ENCODE measurements around the gene LSM3. TPM values are rescaled to one million over a fixed set of nuclear protein-coding genes. Genes with fewer than 3 reads are reported as not detected.

The LSM3 gene
- total and polyA plus RNA-seq, 9 of the 15 experiments (the other 6 are each of a cell fraction or from before 2014, with no cell fraction given), result 33.8 to 203 (median 61.2) TPM

DNA sequence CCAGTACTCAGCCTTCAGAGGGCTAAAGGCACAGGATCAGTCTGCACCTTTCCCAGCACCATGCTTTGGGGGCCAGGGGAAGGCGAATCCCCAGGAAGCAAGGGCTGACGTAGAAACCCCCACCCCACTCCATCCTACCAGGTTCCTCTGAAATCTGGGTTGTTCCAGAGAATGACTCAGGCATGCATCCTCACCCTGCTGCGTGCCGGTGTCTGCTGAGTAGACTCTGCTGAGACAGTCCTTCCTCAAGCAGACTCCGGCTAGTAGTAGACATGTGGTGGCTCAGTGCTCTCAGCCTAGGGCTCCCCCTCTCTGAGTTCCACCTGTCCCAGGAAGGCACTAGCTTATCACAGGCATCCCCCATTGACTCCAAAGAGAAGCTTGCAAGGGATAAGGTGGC lies 44.7 kb upstream of the LSM3 start (continued):
- TF ChIP-seq ZNF253 (CRISPR knock-in tag; conservative IDR thresholded peaks at IDR 0.05), result no peak
- TF ChIP-seq HIVEP1 (CRISPR knock-in tag; IDR thresholded peaks at IDR 0.05), result no peak
- TF ChIP-seq, protein P1, sequence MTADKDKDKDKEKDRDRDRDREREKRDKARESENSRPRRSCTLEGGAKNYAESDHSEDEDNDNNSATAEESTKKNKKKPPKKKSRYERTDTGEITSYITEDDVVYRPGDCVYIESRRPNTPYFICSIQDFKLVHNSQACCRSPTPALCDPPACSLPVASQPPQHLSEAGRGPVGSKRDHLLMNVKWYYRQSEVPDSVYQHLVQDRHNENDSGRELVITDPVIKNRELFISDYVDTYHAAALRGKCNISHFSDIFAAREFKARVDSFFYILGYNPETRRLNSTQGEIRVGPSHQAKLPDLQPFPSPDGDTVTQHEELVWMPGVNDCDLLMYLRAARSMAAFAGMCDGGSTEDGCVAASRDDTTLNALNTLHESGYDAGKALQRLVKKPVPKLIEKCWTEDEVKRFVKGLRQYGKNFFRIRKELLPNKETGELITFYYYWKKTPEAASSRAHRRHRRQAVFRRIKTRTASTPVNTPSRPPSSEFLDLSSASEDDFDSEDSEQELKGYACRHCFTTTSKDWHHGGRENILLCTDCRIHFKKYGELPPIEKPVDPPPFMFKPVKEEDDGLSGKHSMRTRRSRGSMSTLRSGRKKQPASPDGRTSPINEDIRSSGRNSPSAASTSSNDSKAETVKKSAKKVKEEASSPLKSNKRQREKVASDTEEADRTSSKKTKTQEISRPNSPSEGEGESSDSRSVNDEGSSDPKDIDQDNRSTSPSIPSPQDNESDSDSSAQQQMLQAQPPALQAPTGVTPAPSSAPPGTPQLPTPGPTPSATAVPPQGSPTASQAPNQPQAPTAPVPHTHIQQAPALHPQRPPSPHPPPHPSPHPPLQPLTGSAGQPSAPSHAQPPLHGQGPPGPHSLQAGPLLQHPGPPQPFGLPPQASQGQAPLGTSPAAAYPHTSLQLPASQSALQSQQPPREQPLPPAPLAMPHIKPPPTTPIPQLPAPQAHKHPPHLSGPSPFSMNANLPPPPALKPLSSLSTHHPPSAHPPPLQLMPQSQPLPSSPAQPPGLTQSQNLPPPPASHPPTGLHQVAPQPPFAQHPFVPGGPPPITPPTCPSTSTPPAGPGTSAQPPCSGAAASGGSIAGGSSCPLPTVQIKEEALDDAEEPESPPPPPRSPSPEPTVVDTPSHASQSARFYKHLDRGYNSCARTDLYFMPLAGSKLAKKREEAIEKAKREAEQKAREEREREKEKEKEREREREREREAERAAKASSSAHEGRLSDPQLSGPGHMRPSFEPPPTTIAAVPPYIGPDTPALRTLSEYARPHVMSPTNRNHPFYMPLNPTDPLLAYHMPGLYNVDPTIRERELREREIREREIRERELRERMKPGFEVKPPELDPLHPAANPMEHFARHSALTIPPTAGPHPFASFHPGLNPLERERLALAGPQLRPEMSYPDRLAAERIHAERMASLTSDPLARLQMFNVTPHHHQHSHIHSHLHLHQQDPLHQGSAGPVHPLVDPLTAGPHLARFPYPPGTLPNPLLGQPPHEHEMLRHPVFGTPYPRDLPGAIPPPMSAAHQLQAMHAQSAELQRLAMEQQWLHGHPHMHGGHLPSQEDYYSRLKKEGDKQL (CRISPR knock-in tag; IDR thresholded peaks at IDR 0.05; ENCODE audit: borderline replicate concordance), result no peak
- TF ChIP-seq, protein P2, sequence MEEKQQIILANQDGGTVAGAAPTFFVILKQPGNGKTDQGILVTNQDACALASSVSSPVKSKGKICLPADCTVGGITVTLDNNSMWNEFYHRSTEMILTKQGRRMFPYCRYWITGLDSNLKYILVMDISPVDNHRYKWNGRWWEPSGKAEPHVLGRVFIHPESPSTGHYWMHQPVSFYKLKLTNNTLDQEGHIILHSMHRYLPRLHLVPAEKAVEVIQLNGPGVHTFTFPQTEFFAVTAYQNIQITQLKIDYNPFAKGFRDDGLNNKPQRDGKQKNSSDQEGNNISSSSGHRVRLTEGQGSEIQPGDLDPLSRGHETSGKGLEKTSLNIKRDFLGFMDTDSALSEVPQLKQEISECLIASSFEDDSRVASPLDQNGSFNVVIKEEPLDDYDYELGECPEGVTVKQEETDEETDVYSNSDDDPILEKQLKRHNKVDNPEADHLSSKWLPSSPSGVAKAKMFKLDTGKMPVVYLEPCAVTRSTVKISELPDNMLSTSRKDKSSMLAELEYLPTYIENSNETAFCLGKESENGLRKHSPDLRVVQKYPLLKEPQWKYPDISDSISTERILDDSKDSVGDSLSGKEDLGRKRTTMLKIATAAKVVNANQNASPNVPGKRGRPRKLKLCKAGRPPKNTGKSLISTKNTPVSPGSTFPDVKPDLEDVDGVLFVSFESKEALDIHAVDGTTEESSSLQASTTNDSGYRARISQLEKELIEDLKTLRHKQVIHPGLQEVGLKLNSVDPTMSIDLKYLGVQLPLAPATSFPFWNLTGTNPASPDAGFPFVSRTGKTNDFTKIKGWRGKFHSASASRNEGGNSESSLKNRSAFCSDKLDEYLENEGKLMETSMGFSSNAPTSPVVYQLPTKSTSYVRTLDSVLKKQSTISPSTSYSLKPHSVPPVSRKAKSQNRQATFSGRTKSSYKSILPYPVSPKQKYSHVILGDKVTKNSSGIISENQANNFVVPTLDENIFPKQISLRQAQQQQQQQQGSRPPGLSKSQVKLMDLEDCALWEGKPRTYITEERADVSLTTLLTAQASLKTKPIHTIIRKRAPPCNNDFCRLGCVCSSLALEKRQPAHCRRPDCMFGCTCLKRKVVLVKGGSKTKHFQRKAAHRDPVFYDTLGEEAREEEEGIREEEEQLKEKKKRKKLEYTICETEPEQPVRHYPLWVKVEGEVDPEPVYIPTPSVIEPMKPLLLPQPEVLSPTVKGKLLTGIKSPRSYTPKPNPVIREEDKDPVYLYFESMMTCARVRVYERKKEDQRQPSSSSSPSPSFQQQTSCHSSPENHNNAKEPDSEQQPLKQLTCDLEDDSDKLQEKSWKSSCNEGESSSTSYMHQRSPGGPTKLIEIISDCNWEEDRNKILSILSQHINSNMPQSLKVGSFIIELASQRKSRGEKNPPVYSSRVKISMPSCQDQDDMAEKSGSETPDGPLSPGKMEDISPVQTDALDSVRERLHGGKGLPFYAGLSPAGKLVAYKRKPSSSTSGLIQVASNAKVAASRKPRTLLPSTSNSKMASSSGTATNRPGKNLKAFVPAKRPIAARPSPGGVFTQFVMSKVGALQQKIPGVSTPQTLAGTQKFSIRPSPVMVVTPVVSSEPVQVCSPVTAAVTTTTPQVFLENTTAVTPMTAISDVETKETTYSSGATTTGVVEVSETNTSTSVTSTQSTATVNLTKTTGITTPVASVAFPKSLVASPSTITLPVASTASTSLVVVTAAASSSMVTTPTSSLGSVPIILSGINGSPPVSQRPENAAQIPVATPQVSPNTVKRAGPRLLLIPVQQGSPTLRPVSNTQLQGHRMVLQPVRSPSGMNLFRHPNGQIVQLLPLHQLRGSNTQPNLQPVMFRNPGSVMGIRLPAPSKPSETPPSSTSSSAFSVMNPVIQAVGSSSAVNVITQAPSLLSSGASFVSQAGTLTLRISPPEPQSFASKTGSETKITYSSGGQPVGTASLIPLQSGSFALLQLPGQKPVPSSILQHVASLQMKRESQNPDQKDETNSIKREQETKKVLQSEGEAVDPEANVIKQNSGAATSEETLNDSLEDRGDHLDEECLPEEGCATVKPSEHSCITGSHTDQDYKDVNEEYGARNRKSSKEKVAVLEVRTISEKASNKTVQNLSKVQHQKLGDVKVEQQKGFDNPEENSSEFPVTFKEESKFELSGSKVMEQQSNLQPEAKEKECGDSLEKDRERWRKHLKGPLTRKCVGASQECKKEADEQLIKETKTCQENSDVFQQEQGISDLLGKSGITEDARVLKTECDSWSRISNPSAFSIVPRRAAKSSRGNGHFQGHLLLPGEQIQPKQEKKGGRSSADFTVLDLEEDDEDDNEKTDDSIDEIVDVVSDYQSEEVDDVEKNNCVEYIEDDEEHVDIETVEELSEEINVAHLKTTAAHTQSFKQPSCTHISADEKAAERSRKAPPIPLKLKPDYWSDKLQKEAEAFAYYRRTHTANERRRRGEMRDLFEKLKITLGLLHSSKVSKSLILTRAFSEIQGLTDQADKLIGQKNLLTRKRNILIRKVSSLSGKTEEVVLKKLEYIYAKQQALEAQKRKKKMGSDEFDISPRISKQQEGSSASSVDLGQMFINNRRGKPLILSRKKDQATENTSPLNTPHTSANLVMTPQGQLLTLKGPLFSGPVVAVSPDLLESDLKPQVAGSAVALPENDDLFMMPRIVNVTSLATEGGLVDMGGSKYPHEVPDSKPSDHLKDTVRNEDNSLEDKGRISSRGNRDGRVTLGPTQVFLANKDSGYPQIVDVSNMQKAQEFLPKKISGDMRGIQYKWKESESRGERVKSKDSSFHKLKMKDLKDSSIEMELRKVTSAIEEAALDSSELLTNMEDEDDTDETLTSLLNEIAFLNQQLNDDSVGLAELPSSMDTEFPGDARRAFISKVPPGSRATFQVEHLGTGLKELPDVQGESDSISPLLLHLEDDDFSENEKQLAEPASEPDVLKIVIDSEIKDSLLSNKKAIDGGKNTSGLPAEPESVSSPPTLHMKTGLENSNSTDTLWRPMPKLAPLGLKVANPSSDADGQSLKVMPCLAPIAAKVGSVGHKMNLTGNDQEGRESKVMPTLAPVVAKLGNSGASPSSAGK (IDR thresholded peaks at IDR 0.05), result no peak
- TF ChIP-seq ZNF561 (CRISPR knock-in tag; conservative IDR thresholded peaks at IDR 0.05), result no peak

All from K562 (cell line).